Chondrocyte (in vitro differentiated cells): ENCODE data around the gene HELZ. TPM values are rescaled to one million over a fixed set of nuclear protein-coding genes. Genes with fewer than 3 reads are reported as not detected.

Experiments
- DNase-seq: peaks from one replicate; pipeline ENCODE4 v3.0.0; 2021; ENCODE audit warnings: mixed read lengths, low spot score
- H3K27ac Mint-ChIP-seq: one replicate; pipeline ENCODE4 v1.8.0; 2021; ENCODE audit warnings: mild to moderate bottlenecking, moderate library complexity, mixed read lengths; ENCODE audit not compliant: unreplicated experiment
- H3K27me3 Mint-ChIP-seq: 2 replicates; pipeline ENCODE4 v1.8.0; 2021; ENCODE audit warnings: low read depth, mixed read lengths
- H3K36me3 Mint-ChIP-seq: 2 replicates; pipeline ENCODE4 v1.8.0; 2021; ENCODE audit warnings: low read depth, mixed read lengths
- H3K4me1 Mint-ChIP-seq: 2 replicates; pipeline ENCODE4 v1.8.0; 2021; ENCODE audit warnings: low read depth, mild to moderate bottlenecking, mixed read lengths
- H3K4me3 Mint-ChIP-seq: one replicate; pipeline ENCODE4 v1.8.0; 2021; ENCODE audit warnings: mild to moderate bottlenecking, moderate library complexity, mixed read lengths; ENCODE audit not compliant: unreplicated experiment
- H3K9me3 Mint-ChIP-seq: 2 replicates; pipeline ENCODE4 v1.8.0; 2021; ENCODE audit warnings: low read depth, mixed read lengths
- total RNA-seq: library from RNA; stranded (reverse); gene quantifications from 3 replicates; pipeline ENCODE4 v1.2.1, GENCODE V29; 2021
- TF ChIP-seq, protein P1 (sequence below): fragments of 200-600 bp; sonication (generic); IDR thresholded peaks from 2 replicates; pipeline ENCODE4 v1.5.0; 2021; ENCODE audit warnings: antibody characterized with exemption, mild to moderate bottlenecking, moderate library complexity

The HELZ gene
- total RNA-seq, 1 donor from 2014 or later, result 55.8 TPM

DNA sequence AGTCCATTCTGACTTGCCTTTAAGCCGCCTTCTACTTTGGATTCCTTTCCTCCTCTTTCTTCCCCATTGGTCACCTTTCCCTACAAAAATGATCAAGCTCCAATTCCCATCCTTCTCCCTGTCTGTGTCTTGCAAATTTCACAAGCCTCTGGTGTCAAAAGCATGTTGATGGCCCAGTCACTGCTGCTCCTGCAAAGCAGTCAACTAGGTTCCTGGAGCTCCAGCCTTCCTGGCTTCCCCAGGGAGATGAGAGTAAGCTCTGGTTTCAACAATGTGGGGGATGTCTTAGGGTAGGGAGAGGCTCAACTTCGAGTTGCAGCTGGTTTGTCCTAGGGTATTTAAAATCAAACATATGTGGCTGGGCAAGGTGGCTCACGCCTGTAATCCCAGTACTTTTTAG is 36.1 kb upstream of the HELZ start:
- H3K27ac Mint-ChIP-seq, result no peak overlapping the region

DNA sequence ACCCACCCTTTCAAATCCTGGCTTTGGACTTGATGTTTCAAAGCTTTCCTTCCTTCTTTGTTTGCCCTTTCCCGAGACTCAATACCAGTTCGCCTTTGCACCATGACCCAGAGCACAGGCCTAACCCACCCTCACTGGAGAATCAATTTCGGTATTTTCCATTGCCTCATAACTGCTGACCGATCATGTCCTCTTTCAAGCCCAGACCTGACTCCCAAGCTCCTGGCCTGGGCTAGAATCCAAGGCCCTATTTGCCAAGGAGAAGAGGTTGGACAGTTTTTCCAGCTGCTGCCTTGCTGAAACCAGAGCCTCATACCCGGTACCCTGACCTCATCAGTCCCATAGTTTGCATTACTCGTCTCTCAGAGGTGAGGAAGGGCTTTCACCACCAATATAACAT is 35.3 kb upstream of the HELZ start:
- Mint-ChIP-seq H3K27me3 (no peaks in the 10 kb centered on the region), H3K27ac (no peak overlapping the region), H3K4me1 (peaks cover 16% of the 10 kb centered on the region), H3K9me3 (no peaks in the 10 kb centered on the region), H3K36me3 (no peaks in the 10 kb centered on the region), H3K4me3 (no peak overlapping the region)
- TF ChIP-seq, protein P1, sequence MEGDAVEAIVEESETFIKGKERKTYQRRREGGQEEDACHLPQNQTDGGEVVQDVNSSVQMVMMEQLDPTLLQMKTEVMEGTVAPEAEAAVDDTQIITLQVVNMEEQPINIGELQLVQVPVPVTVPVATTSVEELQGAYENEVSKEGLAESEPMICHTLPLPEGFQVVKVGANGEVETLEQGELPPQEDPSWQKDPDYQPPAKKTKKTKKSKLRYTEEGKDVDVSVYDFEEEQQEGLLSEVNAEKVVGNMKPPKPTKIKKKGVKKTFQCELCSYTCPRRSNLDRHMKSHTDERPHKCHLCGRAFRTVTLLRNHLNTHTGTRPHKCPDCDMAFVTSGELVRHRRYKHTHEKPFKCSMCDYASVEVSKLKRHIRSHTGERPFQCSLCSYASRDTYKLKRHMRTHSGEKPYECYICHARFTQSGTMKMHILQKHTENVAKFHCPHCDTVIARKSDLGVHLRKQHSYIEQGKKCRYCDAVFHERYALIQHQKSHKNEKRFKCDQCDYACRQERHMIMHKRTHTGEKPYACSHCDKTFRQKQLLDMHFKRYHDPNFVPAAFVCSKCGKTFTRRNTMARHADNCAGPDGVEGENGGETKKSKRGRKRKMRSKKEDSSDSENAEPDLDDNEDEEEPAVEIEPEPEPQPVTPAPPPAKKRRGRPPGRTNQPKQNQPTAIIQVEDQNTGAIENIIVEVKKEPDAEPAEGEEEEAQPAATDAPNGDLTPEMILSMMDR, result no peak
- no peak for DNase-seq

More for the DNA sequence above, 36.1 kb upstream of the HELZ start:
- DNase-seq, result no peak
- Mint-ChIP-seq H3K27me3 (no peaks in the 10 kb centered on the region), H3K4me3 (no peak overlapping the region), H3K4me1 (peaks cover 16% of the 10 kb centered on the region), H3K36me3 (no peaks in the 10 kb centered on the region), H3K9me3 (no peaks in the 10 kb centered on the region)
- TF ChIP-seq, protein P1, result no peak

GRCh38 chr17:67279115-67279514 is 34.1 kb upstream of the HELZ start:
- no peak overlapping the region for H3K27ac Mint-ChIP-seq
- no peak for DNase-seq
- peaks cover 16% of the 10 kb centered on the region for H3K4me1 Mint-ChIP-seq
- no peaks in the 10 kb centered on the region for H3K27me3 Mint-ChIP-seq
- no peak overlapping the region for H3K4me3 Mint-ChIP-seq
- H3K36me3 Mint-ChIP-seq, result no peaks in the 10 kb centered on the region
- TF ChIP-seq, protein P1, result no peak
- H3K9me3 Mint-ChIP-seq, result no peaks in the 10 kb centered on the region

- no peak for DNase-seq
- Mint-ChIP-seq H3K9me3 (no peaks in the 10 kb centered on the region), H3K27ac (no peak overlapping the region), H3K4me3 (no peak overlapping the region), H3K4me1 (peaks cover 16% of the 10 kb centered on the region), H3K36me3 (no peaks in the 10 kb centered on the region), H3K27me3 (no peaks in the 10 kb centered on the region)
- TF ChIP-seq, protein P1, result no peak
Measured at GRCh38 chr17:67278363-67278762, 33.4 kb upstream of the HELZ start.

- Mint-ChIP-seq H3K27me3 (no peaks in the 10 kb centered on the region), H3K4me3 (no peak overlapping the region), H3K36me3 (no peaks in the 10 kb centered on the region), H3K9me3 (no peaks in the 10 kb centered on the region), H3K4me1 (peaks cover 6% of the 10 kb centered on the region), H3K27ac (no peak overlapping the region)
- DNase-seq, result no peak
- TF ChIP-seq, protein P1, result no peak
Measured at GRCh38 chr17:67276075-67276474, 31.1 kb upstream of the HELZ start.
